Activated CD8-positive, alpha-beta memory T cell treated with anti-CD3 and anti-CD28 coated beads, Interleukin-2, amount 50 U/mL, for 48 hours (primary cell): ENCODE measurements around the gene MICALL2.
A peak's percentile ranks its signal among the peaks of the same experiment; 100 is the strongest.

Source experiments
- DNase-seq: peaks from one replicate; pipeline ENCODE4 v3.0.0-alpha.2; 2020

The MICALL2 gene

DNA sequence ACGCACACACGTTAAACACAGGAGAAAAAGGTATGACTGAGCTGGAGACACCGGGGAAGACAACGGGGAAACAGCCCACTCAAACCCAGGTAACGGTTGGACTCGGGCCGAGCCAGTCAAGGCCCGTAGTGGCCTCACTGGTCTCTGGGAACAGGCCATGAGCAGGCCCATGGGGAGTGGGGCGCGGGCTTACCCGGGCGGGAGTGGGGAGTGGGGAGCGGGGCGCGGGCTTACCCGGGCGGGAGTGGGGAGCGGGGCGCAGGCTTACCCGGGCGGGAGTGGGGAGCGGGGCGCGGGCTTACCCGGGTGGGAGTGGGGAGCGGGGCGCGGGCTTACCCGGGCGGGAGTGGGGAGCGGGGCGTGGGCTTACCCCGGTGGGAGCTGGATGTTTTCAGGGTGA is 33.4 kb upstream of the MICALL2 start:
- no peak for DNase-seq

DNA sequence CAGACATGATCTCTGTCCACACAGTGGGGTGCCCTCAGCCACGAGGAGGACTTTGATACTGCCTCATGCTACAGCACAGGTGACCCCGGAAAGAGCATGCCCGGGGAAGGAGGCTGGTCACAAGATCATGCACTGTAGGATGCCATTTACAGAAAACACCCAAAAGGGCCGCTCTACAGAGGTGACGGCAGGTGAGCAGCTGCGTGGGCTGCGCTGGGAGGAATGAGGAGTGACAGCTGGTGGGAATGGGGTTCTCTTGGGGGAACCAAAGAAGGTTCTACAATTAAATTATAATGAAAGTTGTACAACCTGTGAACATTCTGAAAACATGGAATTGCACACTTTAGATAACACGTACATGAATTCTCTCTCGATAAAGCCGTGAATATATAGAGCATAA is 33.0 kb upstream of the MICALL2 start:
- DNase-seq: no peak

DNA sequence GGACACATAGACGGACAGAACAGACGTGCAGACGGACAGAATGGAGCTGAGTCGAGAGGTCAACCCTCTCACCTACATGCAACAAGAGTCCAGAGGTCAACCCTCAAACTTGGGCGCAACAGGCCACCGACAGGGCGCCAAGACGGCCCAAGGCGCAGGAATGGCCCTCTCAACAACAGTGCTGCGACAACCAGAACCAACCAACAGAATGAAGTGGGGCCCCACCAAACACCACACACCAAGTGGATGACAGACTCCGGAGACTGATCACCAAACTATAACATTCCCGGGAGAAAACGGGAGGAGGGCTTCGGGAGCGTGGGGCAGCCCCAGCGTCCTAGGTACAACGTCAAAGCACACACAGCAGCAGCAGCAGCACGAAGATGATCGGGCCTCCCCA is 31.6 kb upstream of the MICALL2 start:
- no peak for DNase-seq

DNA sequence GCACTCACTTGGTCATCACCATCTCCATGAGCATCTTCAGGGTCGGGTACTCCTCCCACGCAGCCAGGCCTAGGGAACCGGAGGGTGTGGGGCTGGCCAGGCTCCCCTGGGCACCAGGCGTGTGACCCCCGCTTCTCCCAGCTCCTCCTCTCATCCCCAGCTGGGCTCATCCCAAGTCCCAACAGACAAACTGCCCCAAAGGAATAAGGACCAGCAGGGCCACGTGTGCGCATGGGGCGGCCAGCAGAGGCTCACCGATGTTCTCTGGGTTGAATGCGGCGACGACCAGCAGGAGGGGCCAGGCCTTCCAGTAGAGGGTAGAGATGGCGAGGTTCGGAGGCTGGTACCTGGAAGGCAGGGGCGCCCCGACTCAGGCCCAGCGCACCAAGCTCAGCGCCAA is 30.1 kb upstream of the MICALL2 start:
- no peak for DNase-seq

DNA sequence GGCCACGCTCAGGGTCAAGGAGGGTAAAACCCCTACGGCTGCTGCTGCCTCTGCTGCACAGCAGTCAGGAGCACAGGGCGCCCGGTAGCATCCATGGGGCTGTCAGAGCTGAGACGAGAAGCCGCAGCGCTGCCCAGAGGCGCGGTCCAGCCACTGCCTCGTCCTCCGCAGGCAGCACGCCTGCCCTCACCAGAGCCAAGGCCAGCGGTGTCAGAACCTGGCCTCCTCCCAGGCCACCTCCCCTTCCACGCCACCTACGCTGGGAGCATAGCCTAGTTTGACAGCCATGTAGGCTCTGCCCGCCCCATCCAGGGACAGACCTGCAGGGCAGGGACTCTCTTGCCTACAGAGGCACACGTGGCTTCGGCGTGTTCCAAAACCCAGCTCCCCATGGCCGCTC is 28.7 kb upstream of the MICALL2 start:
- no peak for DNase-seq

DNA sequence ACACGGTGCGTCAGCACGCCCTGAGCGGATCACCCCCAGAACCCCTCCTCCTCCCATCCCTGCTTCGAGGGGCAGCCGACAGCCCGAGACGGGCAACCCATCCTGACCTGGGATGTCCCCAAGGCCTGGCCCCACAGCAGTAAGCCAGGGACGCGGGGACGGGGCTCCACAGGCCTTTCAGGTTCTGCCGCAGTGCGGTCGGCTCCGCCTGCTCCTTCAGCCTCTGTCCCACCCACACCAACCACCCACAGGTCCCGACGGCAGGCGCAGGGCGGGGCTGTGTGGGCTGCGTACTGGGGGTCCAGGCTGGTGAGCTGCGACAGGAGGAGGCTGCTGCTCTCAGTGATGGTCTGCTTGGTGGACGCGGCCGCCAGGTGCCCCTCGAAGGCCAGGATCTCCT is 28.2 kb upstream of the MICALL2 start:
- DNase-seq: no peak

DNA sequence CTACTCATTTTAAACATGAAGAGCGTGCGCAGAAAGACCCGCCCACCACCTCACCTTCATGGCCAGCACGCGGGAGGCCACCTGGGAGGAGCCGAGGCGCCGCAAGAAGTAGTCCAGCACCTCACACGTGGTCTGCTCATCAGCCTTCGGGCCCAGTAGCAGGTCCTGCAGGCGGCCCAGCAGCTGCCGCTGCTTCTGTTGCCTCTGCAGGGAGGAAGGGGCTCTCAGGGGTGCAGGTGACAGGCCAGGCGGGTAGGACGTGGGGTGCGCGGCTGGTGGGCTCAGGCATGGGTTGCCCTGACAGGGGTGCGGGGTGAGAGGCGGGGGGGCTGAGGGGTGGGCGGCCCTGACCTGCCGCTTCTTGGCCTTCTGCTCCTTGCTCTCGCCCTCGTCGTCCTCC is 27.3 kb upstream of the MICALL2 start:
- DNase-seq: no peak

DNA sequence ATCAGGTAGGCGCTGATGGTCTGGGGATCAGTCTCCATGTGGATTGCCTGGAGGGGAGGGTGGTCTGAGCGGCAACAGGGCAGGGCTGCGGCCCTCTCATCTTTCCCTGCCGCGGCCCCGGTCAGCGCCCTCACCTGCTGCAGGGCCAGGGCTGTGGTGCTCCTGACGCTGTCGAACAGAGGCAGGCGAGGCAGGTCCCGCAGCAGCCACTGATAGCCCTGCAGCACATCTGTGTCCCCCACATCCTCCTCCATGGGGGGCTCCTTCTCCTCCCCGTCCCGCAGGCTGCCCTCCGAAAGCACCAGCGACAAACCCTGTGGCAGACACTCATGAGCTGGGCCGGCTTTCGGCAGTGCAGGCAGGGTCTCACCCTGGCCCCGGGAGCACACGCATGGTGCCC is 25.9 kb upstream of the MICALL2 start:
- DNase-seq: no peak

DNA sequence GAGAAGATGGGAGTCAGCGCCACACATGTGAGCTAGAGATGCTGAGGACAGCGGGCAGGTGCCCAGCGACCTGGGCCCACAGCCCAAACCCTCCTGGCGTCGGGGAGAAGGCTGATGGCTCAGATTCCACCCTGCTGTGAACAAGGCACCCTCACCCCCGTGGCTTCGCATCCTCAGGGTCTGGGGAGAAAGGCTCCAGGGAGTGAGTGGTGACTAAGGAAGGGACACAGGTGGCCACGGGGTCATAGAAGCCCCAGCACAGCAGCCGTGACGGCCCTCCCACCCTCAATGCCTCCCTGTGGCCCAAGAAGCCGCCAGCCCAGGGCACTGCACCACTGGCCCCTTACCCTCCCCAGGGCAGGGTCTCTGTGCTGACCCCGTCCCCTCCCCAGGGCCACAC is 25.3 kb upstream of the MICALL2 start:
- DNase-seq: no peak

DNA sequence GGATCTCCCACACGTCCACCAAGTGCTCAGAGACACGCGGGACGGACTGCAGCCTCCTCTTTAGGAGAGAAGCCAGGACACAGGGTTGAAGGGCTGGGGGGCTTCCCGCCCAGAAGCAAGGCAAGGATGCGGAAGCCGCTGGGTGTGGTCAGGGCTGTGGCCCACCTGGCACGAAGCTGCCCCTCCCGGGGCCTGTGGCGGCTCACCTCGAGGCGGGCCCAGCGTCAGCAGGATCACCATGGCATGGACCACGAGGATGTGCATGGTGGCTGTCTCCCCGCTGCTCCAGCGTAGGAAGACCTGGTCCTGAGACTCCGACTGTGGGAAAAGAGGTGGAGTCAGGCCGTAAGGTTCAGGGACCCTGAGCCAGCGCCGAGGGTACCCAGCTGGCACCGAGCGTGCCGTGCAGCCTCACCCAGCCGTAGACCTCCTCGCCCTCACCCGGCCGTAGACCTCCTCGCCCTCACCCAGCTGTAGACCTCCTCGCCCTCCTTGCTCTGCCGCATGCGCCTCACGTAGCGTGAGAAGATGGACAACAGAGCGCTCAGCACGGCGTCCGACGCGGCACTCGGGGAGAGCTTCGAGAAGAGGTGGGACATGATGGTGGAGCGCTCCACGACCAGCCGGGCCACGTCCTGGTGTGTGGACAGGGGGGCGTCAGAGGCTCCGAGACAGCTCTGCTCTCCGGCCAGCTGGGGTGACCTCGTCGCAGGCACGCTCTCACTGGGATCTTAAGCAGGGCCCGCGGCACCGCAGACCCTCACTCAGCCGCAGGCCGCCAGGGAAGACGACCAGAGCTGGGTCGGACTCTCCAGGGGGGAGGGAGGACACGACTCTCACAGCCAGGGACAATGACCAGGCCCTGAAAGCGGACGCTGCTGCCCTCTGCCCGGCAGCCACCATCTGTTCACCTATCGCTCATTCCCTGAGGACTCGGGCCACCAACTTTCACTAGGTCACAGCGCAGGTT is 24.6 kb upstream of the MICALL2 start:
- no peak for DNase-seq

DNA sequence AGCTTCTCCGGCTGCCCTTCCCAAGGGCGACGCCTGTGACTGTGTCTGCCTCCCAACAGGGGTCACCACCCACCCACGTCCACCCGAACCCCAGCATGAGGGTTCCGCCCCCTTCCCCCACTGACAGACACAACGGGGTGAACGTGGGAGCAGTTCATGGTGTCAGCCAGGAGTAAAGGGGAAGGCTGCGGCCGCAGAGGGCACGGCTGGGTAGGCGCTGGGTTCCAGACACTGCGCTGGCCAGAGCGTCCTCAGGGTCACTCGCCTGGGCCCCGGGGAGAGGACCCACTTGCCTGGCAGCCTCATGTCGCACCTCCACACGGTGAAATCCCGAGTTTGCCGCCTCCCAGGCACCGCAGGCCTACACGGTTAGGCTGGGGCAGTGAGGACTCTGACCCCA is 23.8 kb upstream of the MICALL2 start:
- DNase-seq: no peak

DNA sequence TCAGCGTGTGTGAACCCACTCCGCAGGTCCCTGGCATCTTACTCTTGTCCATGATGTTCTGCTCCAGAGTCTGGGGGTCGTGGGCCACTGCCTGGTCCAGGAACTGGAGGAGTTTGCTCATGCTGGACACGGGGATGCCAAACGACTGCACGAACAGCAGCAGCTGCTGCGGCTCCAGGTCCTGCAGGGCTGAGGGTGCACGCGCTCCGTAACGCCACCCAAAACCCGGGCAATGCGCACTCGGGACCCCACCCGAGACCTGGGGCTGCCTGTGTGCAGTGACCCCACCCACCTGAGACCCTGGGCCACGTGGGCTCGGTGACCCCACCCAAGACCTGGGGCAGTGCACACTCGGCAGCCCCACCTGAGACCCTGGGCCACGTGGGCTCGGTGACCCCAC is 22.0 kb upstream of the MICALL2 start:
- no peak for DNase-seq

DNA sequence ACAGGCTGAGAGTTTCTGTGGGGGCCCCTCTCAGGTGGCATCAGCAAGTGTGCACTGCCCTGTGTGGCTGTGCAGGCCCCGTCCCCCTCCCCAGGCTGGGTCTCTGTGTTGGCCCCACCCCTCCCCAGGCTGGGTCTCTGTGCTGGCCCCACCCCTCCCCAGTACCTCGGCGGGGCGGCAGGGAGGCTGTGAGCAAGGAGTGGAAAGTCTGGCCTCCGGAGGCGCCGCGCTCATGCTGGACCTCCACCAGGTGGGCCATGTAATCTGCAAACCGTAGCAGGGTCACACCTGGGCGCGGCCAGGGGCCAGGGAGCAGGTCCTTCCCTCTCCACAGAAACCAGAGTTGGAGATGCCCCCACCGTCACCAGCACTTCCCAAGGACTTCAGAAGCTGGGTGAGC is 21.4 kb upstream of the MICALL2 start:
- DNase-seq: no peak

DNA sequence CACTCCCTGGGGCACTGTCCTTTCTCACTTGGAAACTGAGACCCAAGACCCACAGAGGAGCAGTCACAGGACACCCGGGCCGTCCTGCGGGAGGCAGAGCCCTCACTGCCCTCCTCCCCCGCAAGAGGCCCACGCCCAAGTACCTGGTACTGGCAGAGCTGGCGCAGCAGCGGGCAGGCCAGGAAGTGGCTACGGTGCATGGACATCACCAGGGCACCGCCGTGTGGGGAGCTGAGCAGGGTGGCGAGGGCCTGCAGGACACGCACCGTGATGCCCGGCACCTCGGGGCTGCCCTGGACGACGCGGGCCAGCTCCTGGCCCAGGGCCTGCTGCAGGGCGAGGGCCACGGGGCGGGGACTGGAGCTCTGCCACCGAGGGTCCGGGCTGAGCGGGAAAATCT is 20.0 kb upstream of the MICALL2 start:
- DNase-seq: no peak

DNA sequence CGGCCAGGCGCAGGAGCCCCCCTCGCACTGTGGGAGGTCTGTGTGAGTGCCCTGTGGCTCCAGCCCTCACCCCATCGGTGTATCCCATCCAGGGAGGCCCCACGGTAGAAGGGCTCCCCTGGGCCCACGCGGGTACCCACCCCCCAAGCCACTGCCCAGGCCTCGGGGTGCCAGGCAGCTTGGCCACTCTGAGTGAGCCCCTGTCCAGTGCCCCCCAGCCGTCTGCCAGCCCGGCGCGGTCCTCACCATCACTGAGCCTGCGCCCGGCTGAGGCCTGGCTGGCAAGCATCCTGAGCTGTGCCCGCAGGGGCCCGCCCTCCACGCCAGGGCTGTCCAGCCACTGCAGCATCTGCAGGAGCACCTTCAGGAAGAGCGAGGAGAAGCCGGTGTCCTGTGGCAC is 19.2 kb upstream of the MICALL2 start:
- no peak for DNase-seq

DNA sequence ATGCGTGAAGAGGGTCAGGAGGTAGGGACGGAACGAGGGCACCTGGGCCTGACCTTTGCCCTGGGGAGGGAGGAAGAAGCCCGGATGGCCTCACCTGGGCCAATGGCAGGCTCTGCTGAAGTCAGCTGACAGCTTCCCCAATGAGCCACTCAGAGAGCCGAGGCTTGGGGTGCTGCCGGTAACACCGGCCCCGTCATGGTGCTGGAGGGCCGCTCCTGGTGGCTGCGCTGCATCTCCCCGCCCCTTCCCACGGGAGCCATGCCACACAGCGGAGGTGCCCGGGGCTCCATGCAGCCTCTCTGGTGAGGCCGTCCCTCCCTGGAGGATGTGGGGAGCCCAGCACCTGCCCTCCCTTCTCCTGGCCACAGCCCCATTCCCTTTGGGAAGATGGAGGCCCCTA is 17.6 kb upstream of the MICALL2 start:
- DNase-seq: no peak

DNA sequence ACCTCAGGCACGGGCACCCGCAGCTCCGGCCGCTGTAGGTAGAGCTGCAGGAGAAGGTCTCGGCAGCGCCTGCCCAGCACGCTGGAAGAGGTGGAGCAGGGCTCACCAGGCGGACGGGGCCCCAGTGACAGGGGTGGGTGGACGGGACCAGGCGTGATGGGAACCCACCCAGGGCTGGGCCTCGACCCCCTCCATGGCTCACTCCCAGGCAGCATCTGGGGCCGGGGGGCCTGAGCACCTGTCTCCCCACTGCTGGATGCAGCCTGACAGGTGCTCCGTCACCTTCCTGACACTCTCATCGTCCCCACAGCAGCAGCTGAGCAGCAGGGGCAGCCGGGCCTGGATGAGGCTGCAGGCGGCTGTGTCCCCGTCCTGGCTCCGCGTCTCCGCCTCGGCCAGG is 16.7 kb upstream of the MICALL2 start:
- no peak for DNase-seq

DNA sequence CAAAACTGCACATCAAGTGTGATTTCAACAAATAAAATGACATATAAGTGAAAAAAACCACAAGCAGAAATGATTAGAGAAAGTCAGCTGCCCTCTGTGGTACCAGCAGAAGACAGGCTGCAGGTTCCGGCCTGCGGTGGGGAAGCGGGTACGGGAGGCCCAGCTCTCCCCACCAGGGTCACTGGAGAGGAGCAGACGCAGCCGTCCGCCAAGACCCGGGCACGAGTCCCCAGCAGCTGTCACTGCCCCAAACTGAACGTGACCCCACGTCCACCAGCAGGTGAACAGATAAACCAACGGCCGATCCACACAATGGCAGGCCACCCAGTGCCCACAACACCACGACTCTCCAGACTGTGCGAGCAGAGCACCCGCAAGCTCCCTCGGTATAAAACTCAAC is 16.1 kb upstream of the MICALL2 start:
- no peak for DNase-seq

DNA sequence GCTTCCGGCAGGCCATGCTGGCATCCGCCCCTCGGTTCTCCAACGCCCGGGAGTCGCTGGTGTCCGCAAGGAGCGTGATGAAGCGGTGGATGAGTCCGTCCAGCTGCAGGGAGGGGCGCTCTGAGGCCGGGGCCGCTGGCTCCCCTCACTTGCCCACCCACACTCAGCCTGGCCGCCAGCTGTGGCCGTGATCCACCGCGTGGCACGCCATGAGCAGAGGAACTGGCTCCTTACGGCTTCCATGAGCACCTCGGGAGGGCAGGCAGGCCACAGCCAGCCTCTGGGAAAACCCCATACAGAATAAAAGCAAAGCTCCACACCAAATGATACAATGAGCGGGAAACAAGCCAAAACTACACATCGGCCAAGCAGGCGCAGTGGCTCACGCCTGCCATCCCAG is 15.5 kb upstream of the MICALL2 start:
- DNase-seq: no peak

DNA sequence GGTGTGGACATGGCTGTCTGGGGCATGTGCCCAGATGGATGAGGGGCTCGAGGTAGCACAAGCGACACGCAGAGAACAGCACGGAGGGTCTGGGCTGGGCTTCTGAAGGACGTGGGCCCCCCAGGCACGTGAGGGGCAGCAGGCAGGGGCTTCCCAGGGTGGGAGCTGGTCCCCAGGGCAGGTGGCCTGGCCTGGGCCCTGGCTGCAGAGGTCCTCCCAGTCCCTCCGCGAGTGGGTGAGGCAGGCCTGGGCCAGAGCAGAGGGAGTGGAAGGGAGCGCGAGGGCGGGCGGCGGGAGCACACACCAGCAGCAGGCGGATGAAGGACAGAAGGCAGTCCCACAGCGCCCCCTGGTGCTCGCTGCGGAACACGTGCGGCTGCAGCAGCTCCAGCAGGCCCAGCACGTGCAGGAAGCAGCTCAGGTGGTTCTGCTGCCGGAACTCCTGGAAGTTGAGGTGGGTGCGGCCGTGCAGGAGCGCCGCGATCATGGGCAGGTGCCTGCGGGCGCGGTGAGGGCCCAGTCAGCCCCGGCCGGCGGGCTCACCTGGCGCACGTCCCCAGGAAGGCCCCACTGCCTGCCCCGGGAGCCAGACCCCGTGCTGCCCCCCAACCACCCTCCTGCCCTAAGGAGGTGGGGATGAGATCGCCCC is 14.7 kb upstream of the MICALL2 start:
- DNase-seq: peak; percentile 96

DNA sequence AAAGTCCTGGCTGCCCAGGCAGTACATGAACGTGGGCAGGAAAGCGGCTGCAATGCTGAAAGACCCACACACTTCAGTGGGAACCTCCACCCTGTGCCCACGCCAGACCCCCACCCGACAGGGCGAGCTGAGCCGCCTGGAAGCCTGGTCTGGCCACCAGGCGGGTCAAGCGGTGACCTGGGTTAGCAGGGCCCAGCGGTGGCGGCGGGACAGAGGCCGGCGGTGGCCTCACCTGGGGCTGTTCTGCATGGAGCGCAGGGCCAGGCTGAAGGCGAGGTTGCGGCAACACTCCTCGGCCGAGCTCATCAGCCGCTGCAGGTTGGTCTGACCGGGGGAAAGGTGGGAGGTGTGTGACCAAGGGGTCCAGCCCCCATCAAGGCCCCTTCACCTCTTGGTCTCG is 11.6 kb upstream of the MICALL2 start:
- no peak for DNase-seq

DNA sequence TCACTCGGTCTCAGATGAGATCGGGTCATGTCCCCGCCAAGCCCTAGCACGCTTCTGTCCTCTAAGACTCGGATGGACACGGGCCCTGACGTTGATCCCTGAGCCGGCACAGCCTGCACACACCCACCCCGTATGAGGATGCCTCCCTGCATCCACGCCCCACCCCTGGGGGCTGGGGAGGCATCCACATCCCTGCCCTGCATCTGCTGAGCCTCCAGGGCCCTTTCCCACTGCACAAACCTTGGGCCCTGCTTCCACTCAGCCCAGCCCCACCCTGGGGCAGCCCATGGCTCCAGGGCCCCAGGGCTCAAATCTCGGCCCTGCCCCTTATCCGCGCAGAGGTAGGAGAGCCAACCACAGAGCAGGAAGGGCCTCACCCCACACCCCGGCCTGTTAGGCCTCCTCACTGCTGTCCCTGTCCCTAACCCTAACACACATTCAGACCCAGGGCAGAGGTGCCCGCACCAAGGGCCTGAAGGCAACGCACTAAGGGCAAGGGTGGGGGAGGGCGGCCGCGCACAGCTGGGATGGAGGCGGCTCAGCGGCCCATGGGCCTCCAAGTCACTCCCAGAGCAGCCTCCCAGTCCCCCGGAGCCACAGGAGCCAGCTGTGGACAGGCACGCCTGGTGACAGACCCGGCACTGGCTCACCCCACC is 9.5 kb upstream of the MICALL2 start:
- DNase-seq: no peak

DNA sequence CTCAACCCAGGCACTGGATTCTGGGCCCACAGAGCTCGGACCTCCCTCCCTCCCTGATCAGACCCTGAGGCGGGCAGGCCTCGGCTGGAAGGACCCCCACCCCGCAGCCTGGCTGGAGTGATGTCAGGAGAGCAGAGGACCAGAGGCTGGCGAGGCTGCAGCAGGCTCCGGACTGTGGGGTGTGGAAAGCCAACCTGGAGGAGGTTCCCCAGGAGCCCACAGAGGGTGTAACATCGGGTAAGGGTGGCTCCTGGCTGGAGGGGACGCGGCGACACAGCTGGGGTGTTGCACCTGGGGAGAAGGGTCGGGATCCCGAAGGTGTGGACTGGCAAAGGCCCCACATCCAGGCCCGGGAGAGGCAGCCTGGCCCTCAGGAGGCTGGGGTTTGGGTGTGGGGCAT is 8.9 kb upstream of the MICALL2 start:
- DNase-seq: no peak
